ENCODE data around the gene SETD5. TPM values are rescaled to one million over a fixed set of nuclear protein-coding genes. Genes with fewer than 3 reads are reported as not detected.

Gene SETD5
- total and polyA plus RNA-seq, 2 of the 4 experiments (the other 2 are of a cell fraction): 42.7 to 62.9 TPM

DNA sequence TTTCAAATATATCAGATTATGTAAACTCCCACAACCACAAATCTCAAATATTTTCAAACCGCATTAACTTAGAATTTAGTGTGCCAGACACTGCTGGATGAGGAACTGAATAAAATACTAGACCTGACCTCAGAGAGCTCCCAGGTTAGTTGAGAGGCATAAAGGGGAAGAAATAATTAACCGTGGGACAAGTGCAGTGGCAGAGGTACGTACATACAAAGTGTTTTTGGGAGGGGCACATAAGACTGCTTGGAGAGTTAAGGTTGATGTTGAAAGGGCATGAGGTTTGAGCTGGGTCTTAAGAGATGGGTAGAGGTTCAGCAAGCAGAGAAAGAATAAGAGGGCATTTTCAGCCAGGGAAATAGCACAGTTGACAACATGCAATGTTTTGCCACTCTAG lies 17.4 kb upstream of the SETD5 start:
- H4K20me1 ChIP-seq (ENCODE audit: insufficient read depth, low read length): peaks cover 11% of the 10 kb centered on the region; the same call in 1 of the 2 replicates
- H3K4me2 ChIP-seq (ENCODE audit: low read depth, low read length): no peak overlapping the region
- in situ Hi-C loops (cut with MboI; ENCODE audit: low sequenced_read_pairs): no loop called here
- H3K18ac ChIP-seq (ENCODE audit: low read depth, low read length): no peak overlapping the region
- H2BK20ac ChIP-seq (ENCODE audit: low read depth, low read length): no peak overlapping the region
- H2AK5ac ChIP-seq (ENCODE audit: low read depth, low read length): no peak overlapping the region
- peaks cover 10 to 20% of the 10 kb centered on the region in 2 experiments; a peak in 3 of 4 replicates for H3K79me1 ChIP-seq (ENCODE audit: low read depth in 1 of 2, low read length in 2 of 2)
- H3K4ac ChIP-seq (ENCODE audit: low read depth, low read length): no peak overlapping the region
- DNase-seq (no peak), ATAC-seq (ENCODE audit: low read depth) (no peak)
- no peak overlapping the region for H2BK5ac ChIP-seq (ENCODE audit: low read depth, low read length, poor library complexity, severe bottlenecking)
- H2BK15ac ChIP-seq (ENCODE audit: low read depth, low read length): no peak overlapping the region
- H2AK9ac ChIP-seq (replicated peaks; ENCODE audit: low read depth, low read length, poor library complexity): no peak overlapping the region
- CTCF ChIA-PET: no interaction called here
- H3K9ac ChIP-seq (ENCODE audit: low read depth, low read length): no peak overlapping the region
- H3K9me1 ChIP-seq (ENCODE audit: insufficient read depth, low read length): peaks cover 4% of the 10 kb centered on the region; the same call in 1 of the 2 replicates
- no peak overlapping the region for H4K5ac ChIP-seq (ENCODE audit: low read depth, low read length)
- H3K27ac ChIP-seq (ENCODE audit: insufficient read depth, low read length): no peak overlapping the region
- H3K4me1 ChIP-seq (ENCODE audit: control insufficient read depth, insufficient read depth, low read length): peaks cover 6% of the 10 kb centered on the region
- H4K91ac ChIP-seq (ENCODE audit: insufficient read depth, low read depth, low read length): no peak overlapping the region
- dilution Hi-C loops (cut with HindIII; ENCODE audit: low sequenced_read_pairs, unreplicated experiment): no loop called here
- no peak overlapping the region for H3K23ac ChIP-seq (ENCODE audit: low read depth, low read length)
- H2BK120ac ChIP-seq (ENCODE audit: low read depth, low read length): no peak overlapping the region
- no peak overlapping the region for H3K14ac ChIP-seq (replicated peaks; ENCODE audit: low read depth, low read length)
- no peak for TF ChIP-seq SMC3 (IDR thresholded peaks at IDR 0.05; ENCODE audit: low read depth, low read length)
- no peak for TF ChIP-seq MAZ (IDR thresholded peaks at IDR 0.05; ENCODE audit: borderline replicate concordance, low read depth, low read length)
- TF ChIP-seq CHD1 (IDR thresholded peaks at IDR 0.05; ENCODE audit: low read depth, low read length): no peak
- TF ChIP-seq POLR2A (IDR thresholded peaks at IDR 0.05; ENCODE audit: low read depth, low read length): no peak
- TF ChIP-seq, protein P1, sequence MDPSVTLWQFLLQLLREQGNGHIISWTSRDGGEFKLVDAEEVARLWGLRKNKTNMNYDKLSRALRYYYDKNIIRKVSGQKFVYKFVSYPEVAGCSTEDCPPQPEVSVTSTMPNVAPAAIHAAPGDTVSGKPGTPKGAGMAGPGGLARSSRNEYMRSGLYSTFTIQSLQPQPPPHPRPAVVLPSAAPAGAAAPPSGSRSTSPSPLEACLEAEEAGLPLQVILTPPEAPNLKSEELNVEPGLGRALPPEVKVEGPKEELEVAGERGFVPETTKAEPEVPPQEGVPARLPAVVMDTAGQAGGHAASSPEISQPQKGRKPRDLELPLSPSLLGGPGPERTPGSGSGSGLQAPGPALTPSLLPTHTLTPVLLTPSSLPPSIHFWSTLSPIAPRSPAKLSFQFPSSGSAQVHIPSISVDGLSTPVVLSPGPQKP (IDR thresholded peaks at IDR 0.05; ENCODE audit: borderline replicate concordance, low read depth, low read length): no peak
- no peak for TF ChIP-seq MXI1 (IDR thresholded peaks at IDR 0.05; ENCODE audit: borderline replicate concordance, low read depth, low read length)
- TF ChIP-seq CEBPB (IDR thresholded peaks at IDR 0.05; ENCODE audit: low read depth, low read length): no peak
- no peak for TF ChIP-seq RFX5 (IDR thresholded peaks at IDR 0.05; ENCODE audit: low read depth, low read length)
- TF ChIP-seq BHLHE40 (IDR thresholded peaks at IDR 0.05; ENCODE audit: low read depth, low read length): no peak
- no peak for TF ChIP-seq RAD21 (IDR thresholded peaks at IDR 0.05; ENCODE audit: low read length)
- no peak for TF ChIP-seq RCOR1 (IDR thresholded peaks at IDR 0.05; ENCODE audit: insufficient replicate concordance, low read length)
- no peak for TF ChIP-seq MAFK (IDR thresholded peaks at IDR 0.05; ENCODE audit: low read depth, low read length)
- TF ChIP-seq NFE2L2 (IDR thresholded peaks at IDR 0.05; ENCODE audit: low read depth, low read length): no peak
- TF ChIP-seq, protein P2, sequence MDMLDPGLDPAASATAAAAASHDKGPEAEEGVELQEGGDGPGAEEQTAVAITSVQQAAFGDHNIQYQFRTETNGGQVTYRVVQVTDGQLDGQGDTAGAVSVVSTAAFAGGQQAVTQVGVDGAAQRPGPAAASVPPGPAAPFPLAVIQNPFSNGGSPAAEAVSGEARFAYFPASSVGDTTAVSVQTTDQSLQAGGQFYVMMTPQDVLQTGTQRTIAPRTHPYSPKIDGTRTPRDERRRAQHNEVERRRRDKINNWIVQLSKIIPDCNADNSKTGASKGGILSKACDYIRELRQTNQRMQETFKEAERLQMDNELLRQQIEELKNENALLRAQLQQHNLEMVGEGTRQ (IDR thresholded peaks at IDR 0.05; ENCODE audit: low read depth, low read length): no peak
- no peak for TF ChIP-seq FOS (IDR thresholded peaks at IDR 0.05; ENCODE audit: low read depth, low read length)
- TF ChIP-seq, protein P3, sequence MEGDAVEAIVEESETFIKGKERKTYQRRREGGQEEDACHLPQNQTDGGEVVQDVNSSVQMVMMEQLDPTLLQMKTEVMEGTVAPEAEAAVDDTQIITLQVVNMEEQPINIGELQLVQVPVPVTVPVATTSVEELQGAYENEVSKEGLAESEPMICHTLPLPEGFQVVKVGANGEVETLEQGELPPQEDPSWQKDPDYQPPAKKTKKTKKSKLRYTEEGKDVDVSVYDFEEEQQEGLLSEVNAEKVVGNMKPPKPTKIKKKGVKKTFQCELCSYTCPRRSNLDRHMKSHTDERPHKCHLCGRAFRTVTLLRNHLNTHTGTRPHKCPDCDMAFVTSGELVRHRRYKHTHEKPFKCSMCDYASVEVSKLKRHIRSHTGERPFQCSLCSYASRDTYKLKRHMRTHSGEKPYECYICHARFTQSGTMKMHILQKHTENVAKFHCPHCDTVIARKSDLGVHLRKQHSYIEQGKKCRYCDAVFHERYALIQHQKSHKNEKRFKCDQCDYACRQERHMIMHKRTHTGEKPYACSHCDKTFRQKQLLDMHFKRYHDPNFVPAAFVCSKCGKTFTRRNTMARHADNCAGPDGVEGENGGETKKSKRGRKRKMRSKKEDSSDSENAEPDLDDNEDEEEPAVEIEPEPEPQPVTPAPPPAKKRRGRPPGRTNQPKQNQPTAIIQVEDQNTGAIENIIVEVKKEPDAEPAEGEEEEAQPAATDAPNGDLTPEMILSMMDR (conservative IDR thresholded peaks at IDR 0.05; ENCODE audit: low read depth, low read length): no peak
- H4K8ac ChIP-seq (ENCODE audit: low read depth in 2 of 2, low read length in 2 of 2): no peak overlapping the region
- intact Hi-C loops (cut with micrococcal nuclease): no loop called here
- H3K27me3 ChIP-seq (ENCODE audit: control insufficient read depth, insufficient read depth, low read length): no peaks in the 10 kb centered on the region
- 100% methylated on average over 2 of the region's 3 CpGs; no CpG with 5 or more reads in 1 of the 2 experiments for WGBS, 2 experiments (ENCODE audit: extremely low coverage in 2 of 2, insufficient read length in 1 of 2)
- no peak overlapping the region for H2AFZ ChIP-seq (replicated peaks; ENCODE audit: low read length, poor library complexity)
- no peaks in the 10 kb centered on the region for H3K9me3 ChIP-seq (ENCODE audit: control insufficient read depth, insufficient read depth, low read length)
- POLR2A ChIA-PET (ENCODE audit: unreplicated experiment): no interaction called here
- H3K36me3 ChIP-seq (ENCODE audit: control insufficient read depth, insufficient read depth, low read length): peaks cover 37% of the 10 kb centered on the region
- no TSS peak for BruUV-seq (replicated peaks)
- H3K56ac ChIP-seq (ENCODE audit: extremely low read depth, insufficient read depth, low read length): no peak overlapping the region
- no peak overlapping the region for H3K4me3 ChIP-seq (ENCODE audit: insufficient read depth, low read depth, low read length)

Data from IMR-90 (cell line).